AML-193 (cell line): Measurements from ENCODE around the gene ARRB1.

Experiments used
- DNase-seq, 2 experiments: peaks; one replicate each; lab custom pipeline; 2025; lab: John Stamatoyannopoulos, UW

The ARRB1 gene

GRCh38 chr11:75223954-75224643 is 127.4 kb downstream of the ARRB1 start:
- DNase-seq: no peak

- DNase-seq: no peak
Observed at GRCh38 chr11:75219869-75220268, 131.6 kb downstream of the ARRB1 start.

DNA sequence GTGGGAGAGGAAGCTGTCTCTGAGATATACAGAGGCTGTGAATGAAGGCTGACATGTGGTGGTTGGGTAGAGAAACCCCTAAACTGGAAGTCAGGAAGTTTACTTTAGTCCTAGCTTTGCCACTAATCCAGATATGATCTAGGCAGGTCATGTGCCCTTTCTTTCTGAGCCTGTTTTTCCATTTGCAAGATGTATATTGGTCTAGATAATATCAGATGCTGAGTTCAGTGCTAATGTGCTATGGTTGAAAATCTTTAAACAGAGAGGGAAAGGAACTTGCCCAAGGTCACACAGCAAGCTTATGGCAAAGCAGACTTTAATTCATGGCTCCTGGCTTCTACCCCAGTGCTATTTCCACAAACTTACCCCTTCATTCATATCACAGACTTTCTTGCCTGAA is 136.6 kb downstream of the ARRB1 start:
- DNase-seq: no peak

GRCh38 chr11:75214411-75214821 is 137.0 kb downstream of the ARRB1 start:
- peak; percentile 65 to 73 for DNase-seq
